Retina (tissue), 1 donor: Measurements from ENCODE around the gene EPHB1.

Experiments used
- DNase-seq: peaks from one replicate; pipeline ENCODE4 v3.0.0-alpha.2; 2016

The EPHB1 gene

DNA sequence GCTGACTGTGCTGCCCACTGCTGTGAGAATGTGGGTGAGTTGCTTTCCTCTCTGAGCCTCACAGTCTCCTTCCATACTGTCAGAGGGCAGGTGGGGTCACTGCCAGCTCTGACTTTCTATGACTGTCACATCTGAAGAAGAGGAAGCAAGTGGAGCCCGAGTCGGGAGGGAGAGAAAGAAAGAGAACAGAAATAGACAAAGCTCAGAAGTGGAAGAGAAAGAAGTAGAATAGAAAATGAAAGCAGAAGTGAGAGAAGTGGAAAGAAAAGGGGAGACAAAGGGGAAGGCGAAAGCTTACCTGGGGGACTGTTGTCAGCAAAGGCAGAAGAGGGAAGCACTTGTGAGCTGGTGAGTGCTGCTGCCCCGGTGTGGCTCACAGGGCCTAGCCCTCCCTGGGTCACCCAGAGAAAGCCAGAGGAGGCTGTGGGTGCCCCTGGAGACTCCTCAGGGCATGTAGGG, 57.9 kb downstream of the EPHB1 start:
- no peak for DNase-seq

- no peak for DNase-seq
Measured at GRCh38 chr3:134854254-134854653, 59.2 kb downstream of the EPHB1 start.

DNA sequence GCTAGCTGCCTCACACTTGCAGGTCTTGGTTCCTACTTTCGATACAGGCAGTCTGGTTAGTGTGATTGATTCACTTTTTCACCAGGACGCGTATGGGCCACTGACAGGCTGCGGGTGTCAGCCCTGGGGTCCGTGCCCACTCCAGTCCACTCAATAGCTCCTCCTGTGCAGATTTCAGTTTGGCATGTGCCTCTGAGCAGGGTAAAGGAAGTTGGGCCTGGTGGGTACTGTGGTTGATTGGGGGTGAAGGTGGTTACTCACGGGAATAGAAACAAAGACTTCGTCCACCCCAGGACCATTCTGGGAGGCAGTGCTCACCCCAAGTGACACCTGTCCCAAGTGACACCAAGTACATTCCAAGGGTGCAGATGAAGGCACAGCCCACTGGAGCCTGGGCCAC, 62.3 kb downstream of the EPHB1 start:
- DNase-seq: no peak

- no peak for DNase-seq
Measured at GRCh38 chr3:134857776-134858362, 62.8 kb downstream of the EPHB1 start.

DNA sequence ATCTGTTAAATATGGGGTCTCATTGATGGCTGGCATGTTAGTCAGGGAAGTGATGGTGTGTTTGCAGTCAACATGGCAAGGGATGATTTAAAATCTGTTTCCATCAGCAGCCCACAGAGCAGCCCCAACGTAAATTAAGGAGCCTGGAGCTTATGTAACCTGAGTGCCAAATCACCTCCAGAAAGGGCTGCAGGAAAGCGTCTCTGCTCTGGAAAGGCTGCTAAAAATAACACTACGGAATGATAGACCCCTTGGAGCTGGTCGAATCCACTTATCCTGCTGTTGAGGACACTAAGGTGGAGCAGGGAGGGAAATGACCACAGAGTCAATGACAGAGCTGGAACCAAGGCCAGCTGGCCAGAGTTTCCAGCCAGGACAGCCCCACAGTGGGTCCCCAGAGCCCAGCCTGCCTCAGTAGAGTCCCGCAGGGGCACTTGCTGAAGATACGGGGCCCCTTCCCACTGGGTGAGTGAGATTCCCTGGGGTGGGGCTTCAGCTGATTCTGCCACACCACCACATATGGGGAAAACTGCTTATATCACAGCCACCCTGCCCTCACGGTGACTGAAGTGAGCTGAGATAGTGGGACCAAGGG, 63.5 kb downstream of the EPHB1 start:
- DNase-seq: no peak

- DNase-seq: no peak
Measured at GRCh38 chr3:134859341-134859740, 64.3 kb downstream of the EPHB1 start.

GRCh38 chr3:134860141-134860540, 65.1 kb downstream of the EPHB1 start:
- no peak for DNase-seq

DNA sequence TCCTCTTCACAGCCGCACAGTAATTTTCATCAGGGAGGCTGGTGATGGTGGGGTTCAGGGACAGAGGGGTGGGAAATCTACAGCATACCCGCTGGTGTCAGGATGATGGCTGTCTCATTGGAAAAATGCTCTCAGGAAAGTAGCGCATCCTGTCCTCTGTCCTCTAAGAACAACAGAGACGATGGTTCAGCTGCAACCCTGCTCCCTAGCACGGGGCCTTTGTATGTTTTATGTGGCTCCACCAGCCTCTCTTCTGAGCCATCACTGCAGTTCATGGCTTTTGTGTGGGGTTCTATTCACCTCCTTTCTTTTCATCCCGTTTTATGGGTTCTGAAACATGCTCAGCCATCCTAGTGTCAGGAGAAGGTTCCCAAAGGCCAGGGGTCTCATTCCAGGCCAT, 68.9 kb downstream of the EPHB1 start:
- no peak for DNase-seq

- no peak for DNase-seq
Measured at GRCh38 chr3:134864636-134865035, 69.6 kb downstream of the EPHB1 start.

- no peak for DNase-seq
Measured at GRCh38 chr3:134867277-134867676, 72.2 kb downstream of the EPHB1 start.

- DNase-seq: no peak
Measured at GRCh38 chr3:134869153-134869726, 74.2 kb downstream of the EPHB1 start.

DNA sequence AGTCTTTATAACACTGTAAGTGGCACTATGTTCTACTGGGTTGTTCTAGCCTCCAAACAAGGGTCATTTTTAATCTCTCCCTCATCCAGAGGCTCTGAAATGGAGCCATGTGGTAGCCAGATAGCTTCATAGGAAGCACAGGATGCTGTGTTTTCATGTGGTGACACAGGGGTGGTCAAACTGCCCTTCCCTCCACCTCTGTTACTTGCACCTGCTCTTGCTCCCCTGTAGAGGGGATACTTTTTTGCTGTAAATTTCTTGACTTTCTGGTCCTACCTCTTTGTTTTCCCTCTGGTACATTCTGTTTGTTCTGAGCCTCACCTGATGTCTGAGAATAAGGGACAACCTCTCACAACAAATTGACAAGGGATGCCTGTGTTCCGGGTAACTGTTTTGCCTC, 76.8 kb downstream of the EPHB1 start:
- DNase-seq: no peak

DNA sequence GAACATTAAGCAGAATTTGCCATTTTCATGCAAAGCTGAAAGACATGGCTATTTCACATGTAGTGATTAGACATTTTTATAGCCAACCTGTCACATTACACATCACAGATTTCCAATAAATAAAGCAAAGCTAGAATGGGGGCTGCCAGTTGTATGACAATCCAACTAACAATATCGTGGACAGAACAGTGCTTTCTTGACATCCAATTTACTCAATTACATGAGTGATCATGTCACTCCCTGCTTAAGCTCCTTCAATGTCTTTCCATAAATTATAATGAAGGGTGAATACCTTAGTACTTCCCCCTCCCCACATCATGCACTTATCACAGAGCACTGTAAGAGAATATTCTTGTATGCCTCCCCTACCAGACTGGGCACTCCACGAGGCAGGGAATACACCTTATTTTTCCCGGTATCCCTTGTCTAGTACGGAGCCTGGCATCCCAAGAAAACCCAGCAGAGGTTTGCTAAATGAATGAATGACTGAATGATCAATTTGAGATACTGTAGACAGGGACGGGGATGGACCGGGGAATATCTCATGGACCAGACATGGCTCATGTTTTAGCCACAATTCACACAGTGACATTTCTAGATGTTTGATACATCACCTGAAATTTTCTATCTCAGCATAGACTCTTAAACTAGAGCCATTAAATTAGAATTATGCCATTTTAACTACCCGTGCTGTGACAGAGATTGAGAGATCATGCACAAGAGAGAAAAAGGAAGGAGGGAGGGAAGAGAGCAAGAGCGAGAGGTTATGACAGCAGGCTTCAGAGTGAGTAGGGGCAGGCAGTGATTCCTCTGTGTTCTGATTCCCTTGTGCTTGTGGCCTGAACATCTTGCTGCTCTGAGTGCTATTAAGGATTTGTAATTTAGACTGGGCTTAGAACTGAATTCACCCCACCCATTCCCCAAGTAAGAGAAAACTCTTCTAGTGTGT, 77.7 kb downstream of the EPHB1 start:
- no peak for DNase-seq

- no peak for DNase-seq
Measured at GRCh38 chr3:134873789-134874188, 78.7 kb downstream of the EPHB1 start.

DNA sequence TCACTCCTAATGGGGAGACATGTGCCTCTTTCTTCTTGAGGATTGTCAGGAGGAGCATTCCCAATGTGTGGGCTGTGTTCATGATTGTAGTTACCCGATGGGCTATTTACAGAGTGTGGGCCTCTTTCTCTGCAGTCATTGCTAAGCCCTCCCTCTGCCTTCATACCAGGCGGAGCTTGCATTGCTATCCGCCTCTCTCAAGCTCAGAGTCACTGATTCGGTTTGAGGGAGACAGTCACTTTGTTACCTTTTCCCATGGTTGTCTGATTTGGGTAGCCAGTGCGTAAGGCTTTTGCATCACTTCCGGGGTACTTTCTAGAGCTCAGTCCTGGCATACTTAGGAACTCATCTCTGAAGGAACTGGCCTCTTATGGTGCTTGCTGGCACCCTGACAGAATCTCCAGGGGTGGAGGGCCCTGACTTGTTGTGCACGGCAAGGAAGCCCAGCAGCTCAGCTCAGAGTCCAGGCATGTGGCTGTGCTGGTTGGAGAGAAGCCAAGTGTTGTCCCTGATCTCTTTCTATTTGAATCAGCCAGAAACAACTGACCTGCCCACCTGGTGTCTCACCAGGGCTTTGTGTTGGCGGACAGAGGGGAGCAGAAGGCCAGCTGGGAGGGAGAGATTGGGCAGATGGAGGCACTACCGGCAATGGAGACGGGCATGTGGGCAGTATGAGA, 79.8 kb downstream of the EPHB1 start:
- DNase-seq: no peak

DNA sequence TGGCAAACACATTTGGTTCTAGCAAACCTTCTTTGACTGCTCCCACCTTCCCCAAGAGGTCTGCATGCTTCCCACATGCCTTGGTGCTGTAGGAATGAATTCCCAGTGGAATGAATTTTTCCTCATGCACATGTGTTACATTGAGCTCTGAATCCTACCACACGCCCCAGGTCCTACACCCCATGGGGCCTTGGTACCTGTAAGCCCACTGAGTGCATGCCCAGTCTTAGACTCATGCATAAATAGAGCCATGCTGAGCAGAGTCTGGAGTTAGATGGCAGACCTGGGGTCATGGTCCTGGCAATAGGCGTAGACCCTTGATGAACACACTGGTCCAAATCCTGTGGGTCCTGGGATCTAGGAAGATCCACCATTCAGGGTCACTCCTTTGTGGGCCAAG, 81.8 kb downstream of the EPHB1 start:
- no peak for DNase-seq

- no peak for DNase-seq
Measured at GRCh38 chr3:134877788-134878187, 82.7 kb downstream of the EPHB1 start.

DNA sequence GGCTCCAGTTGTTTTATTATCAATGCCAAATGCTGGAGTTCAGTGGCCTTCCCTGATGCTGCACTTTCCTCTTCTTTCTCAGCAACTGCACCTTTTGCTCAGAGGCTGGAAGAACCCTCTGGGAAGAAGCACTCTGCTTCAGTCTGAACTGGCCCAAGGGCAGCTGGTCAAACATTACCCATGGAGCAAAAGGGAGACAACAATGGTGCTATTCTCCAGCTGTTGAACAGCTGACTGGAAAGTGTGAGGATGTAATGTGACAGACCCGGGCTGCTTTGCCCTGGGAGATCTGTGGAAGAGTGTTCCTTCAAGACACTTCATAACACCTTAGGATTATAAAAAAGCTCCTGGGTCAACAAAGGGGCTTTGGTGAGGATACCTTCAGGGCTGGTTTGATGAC, 84.9 kb downstream of the EPHB1 start:
- DNase-seq: no peak

DNA sequence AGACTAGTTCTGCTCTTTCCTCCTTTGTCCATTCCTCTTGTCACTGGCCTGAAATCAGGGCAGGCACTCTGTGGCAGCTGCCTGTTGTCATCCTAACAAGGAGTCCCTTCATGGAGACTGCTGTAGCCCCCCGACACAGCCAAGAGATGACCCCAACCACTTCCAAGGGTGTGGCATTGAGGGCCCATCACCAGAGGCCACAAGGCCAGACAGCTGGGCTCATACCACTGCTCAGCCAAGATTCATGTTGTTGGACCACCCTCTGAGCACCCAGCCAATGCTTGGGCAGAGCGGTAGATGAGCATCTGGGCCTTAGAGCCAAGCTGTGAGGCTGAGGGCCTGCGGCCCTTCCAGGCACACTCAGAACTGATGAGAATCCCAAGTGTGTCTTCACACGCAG, 85.4 kb downstream of the EPHB1 start:
- DNase-seq: no peak

GRCh38 chr3:134881305-134881704, 86.2 kb downstream of the EPHB1 start:
- DNase-seq: no peak

- no peak for DNase-seq
Measured at GRCh38 chr3:134883697-134884385, 88.8 kb downstream of the EPHB1 start.

- no peak for DNase-seq
Measured at GRCh38 chr3:134885877-134886621, 91.0 kb downstream of the EPHB1 start.
